Hematopoietic multipotent progenitor cell treated with erythropoietin and hydrocortisone succinate and interleukin-3 and kit ligand, for 15 days (in vitro differentiated cells): ENCODE results near the gene SPIRE1.
"Not testable (repeated sequence)": the region's sequence is repeated elsewhere in the genome, so short reads cannot be mapped to it uniquely, and the experiment has no call there.

ENCODE experiments used
- DNase-seq: peaks from one replicate; pipeline ENCODE4 v3.0.0-alpha.2; 2015; ENCODE audit warnings: low spot score

SPIRE1 gene

GRCh38 chr18:12485479-12486105, 172.3 kb downstream of the SPIRE1 start:
- DNase-seq: no peak

DNA sequence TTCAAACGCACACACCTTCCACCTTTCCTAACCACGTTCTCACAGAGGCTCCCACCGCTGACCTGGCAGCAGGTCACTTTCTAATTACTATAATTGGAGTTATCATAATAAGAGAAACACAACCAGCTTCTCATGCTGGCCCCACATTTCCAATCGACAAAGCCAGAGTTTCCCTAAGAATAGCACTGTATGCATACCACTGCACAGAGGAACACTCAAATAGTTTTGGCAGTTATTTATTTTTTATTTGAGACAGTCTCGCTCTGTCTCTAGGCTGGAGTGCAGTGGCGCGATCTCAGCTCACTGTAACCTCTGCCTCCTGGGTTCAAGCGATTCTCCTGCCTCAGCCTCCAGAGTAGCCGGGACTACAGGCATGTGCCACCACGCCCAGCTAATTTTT, 176.0 kb downstream of the SPIRE1 start:
- not testable (repeated sequence) for DNase-seq

GRCh38 chr18:12479982-12480381, 177.9 kb downstream of the SPIRE1 start:
- no peak for DNase-seq

DNA sequence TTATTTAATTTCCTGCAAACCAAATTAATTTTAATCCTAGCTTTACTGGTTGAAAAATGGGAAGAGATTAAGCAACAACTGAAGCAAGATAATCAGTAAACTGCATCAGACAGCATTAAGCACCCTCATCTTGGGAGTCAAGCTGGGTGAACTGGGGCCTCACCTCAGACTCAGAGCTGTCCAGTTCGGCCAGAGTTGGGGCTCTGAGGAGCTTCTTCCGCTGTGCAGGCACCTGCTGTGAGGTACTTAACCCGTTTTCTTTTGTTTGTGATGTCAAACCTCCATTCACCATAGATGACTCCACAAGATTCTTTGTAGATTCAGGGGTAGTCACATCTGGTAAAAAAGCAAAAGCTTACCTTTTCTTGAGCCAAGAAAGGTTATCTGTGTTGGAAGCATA, 178.4 kb downstream of the SPIRE1 start:
- DNase-seq: no peak

- no peak for DNase-seq
Observed at GRCh38 chr18:12478269-12479047, 179.4 kb downstream of the SPIRE1 start.

DNA sequence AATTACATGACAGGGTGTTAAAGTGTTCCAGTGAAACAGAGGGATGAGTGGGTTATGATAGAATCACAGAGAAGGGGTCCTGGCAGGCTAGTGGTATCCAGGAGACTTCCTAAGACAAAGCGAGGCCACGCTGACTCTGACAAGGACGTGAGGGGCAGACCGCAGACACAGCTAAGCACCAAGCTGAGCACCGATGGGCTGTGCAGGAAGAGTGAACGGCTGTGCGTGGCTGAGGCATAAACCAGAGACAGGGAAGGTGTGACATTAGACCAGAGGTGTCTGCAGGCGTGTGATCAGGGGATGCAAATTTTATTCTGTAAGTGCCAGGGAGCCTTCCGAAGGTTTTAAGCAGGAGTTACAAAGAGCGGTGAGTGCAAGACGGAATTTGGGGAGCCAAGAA, 180.3 kb downstream of the SPIRE1 start:
- no peak for DNase-seq

- no peak for DNase-seq
Observed at GRCh38 chr18:12476955-12477354, 181.0 kb downstream of the SPIRE1 start.

DNA sequence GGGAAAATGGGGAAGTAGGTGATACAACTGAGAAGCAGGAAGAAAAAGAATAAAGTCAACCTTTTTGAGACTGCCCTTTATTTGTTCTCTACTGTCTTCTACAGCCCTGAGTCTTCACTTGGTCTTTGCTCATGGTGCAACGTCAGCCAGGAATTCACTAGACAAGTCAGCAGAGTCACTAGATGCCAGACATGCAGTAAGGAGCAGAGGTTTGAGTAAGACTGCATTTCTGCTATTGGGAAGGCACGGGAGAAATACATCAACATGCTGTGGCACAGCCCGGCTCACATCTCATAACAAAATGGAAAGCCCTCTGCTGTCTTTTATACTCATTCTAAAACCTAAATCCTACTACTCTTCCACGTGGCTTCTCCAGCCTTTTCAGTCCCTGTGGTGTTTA, 183.0 kb downstream of the SPIRE1 start:
- no peak for DNase-seq

GRCh38 chr18:12474146-12474545, 183.8 kb downstream of the SPIRE1 start:
- DNase-seq: no peak

DNA sequence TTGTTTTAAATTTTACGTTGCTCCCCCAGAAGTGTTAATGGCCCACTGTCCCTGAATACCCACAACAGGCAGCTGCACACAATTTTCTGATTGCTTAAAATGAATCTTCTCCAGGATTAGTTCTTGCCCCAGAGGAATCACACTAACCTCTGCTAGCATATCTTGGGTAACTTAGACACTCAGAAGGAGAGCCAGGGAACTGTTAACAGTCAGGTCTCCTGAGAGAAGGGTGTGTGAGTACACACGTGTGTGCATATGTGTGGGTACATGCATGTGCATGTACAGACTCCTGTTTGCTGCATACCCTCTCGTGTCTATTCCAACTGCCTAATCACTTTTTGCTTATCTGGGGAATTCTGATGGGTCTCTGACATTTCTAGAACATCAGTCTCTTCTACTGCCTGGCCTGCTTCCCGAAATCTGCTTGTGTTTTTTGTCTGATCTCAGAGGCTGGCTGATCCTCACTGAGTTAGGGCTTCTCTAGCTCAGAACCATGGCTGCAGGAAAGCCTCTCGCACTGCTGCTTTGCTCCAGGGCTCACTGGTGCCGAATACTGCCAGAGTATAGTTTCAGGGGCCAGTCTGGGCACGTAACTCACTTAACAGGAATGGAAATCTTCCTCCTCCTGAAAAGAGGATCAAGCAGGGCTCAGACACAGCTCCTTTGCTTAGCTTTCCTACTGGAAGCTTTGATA, 187.4 kb downstream of the SPIRE1 start:
- no peak for DNase-seq

DNA sequence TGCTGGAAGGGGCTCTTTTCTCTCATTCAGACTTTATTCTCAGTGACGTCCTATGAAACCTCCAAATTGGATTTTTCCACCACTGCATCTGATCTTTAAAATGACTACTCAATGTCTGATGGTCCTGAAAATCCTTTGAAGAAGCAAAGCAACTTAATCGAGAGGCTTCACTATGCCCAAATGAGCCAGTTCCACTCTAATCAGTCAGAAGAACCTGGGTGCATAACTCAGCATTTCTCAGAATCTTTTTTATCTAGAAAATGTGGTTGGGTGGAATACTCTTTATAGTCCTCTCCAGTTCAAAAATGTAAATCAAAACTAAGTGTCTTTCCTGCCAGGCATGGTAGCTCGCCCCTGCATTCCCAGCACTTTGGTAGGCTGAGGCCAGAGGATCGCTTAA, 189.5 kb downstream of the SPIRE1 start:
- no peak for DNase-seq

DNA sequence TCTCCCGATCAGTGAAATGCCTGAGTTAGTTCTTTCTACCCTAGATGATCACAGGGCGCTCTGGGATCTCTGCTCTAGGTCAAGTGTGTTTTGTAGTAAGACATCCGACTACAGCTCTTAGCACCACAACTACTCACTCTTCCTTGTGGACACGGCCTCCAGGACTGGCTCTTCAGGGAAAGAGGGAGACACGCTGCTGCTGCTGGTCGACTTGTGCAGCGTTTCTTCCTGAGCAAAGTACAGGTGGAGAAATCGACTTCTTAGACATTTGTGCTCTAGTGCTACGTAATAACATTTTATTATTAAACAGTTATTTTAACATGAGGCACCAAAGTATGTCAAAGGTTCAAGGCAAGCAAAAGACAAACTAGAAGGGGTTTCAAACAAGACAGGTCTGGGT, 193.2 kb downstream of the SPIRE1 start:
- no peak for DNase-seq

- DNase-seq: no peak
Observed at GRCh38 chr18:12463191-12463590, 194.7 kb downstream of the SPIRE1 start.

- DNase-seq: no peak
Observed at GRCh38 chr18:12462242-12462641, 195.7 kb downstream of the SPIRE1 start.

- no peak for DNase-seq
Observed at GRCh38 chr18:12461326-12461725, 196.6 kb downstream of the SPIRE1 start.

- no peak for DNase-seq
Observed at GRCh38 chr18:12460874-12461273, 197.0 kb downstream of the SPIRE1 start.

DNA sequence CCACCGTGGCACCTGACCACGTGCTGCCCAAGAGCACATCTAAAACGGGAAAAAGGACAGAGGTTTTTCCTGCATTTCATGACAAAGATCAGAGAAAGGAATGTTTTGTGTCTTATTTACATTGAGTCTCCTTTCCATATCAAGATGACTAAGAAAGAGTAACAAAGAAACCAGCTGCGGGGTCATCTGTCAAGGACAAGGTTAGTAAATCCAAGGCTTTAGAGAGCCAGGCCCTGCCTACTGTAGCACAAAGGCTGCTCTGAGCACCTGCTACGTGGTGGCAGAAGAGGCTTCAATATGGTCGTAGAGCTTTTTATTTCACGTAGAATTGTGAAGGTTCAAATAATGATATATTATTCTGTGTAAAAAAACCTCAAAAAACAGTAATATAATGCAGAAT, 199.1 kb downstream of the SPIRE1 start:
- DNase-seq: no peak

DNA sequence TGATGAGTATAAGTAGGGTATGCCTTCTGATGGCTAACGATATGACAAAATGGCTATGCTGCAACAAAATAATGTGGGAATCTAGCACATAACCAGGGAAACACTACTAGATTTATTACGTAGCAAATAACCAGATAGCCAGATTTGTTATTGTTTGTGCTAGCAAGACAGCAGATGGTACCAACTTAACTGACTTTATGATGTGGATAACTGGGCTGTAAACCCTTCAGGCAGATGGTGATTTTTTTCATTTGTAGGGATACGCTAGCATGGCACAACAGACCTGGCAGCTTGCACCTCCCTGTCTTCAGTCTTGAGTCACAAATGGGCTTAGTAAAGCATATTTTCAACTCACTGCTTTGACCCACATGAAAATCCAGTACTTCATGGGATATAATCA, 201.5 kb downstream of the SPIRE1 start:
- no peak for DNase-seq

- no peak for DNase-seq
Observed at GRCh38 chr18:12455496-12455895, 202.4 kb downstream of the SPIRE1 start.

DNA sequence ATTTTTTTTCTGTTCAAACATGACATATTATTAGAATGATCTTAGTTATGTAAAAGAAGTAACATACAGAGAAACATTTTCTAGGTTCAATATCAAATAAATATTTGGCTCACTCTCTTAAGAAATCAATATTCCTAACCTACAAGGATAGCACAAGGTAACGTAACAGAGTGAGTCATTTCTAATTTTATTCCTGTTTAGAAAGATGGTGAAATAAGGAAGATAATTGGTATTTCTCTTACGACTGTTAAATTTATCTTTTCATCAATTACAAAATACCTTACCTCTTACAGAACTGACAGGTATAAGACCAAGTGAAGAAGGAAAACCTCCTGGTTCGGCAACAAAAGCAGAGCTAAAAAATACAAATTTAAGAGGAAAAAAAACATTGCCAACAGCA, 205.1 kb downstream of the SPIRE1 start:
- no peak for DNase-seq

DNA sequence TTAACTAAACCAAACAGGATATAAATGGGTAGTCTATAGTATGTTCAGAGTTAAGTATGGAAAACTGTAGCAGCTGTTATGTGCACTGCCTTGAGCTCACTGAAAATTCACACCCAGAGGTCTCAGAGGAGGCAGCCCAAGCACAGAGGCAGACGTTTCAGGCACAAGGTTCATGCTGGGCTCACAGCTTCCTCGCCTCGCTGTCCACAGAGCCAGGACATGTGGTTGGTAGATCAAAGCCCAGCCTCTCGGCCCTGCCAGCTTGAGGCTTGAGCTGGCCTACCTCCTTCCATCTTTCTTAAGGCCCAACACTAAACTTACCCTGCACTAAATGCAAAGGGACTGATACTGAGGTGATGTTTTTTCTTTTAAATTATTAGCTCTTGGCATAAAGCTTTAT, 206.5 kb downstream of the SPIRE1 start:
- DNase-seq: no peak

DNA sequence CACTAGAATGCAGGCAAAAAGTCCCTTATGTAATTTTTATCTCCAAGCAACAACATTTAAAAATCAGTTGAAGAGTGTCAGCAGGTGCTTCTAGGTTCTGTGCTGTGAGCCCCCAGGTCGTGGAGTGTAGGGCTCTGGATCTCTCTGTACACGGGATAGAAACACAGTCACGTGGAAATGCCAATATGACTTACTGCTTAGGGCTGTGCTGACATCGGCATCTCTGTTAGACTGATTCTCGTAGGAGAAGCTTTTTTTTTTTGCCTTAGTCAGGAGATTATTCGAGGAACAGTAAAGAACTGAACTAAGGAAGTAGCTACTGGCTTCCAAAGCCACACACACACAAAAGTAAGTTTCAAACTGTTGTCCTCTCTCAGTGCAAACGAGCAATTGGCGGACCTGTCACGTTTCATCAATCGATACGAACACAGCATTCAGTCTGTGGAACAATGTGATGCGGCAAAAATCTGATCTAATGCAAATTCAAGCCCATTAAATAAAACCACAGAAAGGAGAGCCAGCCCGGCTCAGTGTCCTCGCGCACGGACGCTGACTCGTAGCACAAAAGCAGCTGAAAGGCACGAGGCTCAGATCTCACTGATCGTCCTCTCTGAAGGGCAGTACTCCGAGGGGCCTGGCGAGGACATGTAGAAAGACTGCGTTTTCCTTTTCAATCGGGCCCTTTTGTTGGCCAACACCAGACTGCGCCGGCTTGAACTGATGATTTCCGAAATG, 208.7 kb downstream of the SPIRE1 start:
- no peak for DNase-seq

DNA sequence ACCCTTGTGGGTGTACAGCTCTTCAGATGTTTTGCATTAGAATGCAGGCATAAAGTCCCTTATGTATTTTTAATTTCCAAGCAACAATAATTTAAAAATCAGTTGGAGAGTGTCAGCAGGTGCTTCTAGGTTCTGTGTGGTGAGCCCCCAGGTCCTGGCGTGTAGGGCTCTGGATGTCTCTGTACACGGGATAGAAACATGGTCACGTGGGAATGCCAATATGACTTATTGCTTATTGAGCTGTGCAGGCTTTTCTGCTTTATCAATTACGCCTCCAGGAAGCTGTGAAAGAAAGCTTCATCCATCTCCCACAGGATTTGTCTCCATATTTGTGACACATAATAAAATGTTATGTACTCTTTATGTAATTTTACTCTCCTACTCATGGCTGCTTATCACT, 212.4 kb downstream of the SPIRE1 start:
- DNase-seq: no peak
